ENCODE results near the gene INTS3.

INTS3 gene

DNA sequence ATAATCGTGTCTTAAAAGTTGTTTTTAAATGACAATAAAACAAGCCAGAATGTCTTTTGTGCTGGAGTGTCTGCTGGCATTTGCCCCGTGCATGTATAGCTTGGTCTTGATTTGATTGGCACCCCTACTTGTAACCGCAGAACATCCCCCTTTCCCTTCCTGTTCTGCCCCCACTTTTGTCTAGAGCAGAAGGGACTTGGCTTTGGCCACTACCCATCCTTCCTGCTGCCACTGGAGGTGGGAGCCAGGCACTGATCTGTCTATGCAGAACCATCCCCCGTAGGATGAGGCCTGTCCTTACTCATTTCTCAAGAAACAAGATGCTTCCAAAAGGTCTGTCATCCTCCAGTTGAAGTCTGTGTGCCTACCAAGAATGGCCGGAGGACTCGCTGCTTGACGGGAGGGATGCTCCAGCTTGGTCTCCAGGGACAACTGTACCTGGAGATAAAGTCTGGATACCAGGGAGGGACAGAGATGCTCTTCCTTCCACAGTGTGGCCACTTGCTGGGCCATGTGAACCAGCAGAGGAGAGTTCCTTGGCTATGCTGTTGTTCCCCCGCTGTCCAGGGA is 46.3 kb downstream of the INTS3 start:
- no peak for TF ChIP-seq CTCF (conservative IDR thresholded peaks at IDR 0.05)
- peak overlapping the region; percentile 94 for H3K27ac ChIP-seq

DNA sequence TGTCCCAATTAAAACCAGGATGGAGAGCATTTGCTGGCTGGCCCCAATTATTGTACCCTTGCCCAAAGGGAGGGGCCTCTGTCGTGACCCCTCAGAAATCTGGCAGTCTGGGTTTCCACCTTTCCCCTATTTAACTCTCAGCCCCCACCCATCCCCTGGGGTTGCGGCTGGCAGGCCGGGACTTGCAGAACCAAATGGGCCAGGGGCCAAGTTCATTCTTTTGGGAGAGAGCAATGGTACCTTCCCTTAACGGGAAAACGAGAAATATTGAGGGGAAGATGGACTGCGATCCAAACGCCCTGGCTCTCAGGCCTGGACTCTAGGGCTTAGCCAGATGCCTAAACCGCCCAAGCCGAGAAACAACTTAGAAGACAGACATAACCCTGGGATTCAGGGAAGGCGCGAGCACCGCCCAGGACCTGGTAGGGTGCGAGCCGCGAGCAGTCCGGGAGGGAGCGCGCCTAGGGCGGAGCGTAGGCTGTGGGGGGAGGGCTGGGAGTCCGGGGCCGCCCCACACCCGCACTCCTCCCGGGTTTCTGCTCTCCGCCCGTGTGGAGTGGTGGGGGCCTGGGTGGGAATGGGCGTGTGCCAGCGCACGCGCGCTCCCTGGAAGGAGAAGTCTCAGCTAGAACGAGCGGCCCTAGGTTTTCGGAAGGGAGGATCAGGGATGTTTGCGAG is 47.1 kb downstream of the INTS3 start, which contains the start of gene SLC27A3:
Gene SLC27A3, plus strand, starts transcription at position 628 of the 678 bp plus-strand sequence. CDS start 91 bp downstream, outside the sequence.
- no peak for TF ChIP-seq CTCF (conservative IDR thresholded peaks at IDR 0.05)
- H3K27ac ChIP-seq: peak within 1 kb of the TSS; percentile 94

DNA sequence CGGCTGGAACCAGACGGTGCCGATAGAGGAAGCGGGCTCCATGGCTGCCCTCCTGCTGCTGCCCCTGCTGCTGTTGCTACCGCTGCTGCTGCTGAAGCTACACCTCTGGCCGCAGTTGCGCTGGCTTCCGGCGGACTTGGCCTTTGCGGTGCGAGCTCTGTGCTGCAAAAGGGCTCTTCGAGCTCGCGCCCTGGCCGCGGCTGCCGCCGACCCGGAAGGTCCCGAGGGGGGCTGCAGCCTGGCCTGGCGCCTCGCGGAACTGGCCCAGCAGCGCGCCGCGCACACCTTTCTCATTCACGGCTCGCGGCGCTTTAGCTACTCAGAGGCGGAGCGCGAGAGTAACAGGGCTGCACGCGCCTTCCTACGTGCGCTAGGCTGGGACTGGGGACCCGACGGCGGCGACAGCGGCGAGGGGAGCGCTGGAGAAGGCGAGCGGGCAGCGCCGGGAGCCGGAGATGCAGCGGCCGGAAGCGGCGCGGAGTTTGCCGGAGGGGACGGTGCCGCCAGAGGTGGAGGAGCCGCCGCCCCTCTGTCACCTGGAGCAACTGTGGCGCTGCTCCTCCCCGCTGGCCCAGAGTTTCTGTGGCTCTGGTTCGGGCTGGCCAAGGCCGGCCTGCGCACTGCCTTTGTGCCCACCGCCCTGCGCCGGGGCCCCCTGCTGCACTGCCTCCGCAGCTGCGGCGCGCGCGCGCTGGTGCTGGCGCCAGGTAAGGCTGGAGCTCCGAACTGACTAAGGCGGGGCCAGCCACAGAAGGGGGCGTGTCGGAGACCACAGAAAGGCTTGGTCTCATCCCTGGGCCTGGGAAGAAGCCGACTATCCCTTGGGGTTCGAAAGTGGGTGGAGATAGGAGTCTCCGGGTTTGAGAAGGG is 47.8 kb downstream of the INTS3 start:
- peak overlapping the region; percentile 94 for H3K27ac ChIP-seq
- peak; percentile 28; the same call in 1 of the 2 replicates for TF ChIP-seq CTCF (conservative IDR thresholded peaks at IDR 0.05)

DNA sequence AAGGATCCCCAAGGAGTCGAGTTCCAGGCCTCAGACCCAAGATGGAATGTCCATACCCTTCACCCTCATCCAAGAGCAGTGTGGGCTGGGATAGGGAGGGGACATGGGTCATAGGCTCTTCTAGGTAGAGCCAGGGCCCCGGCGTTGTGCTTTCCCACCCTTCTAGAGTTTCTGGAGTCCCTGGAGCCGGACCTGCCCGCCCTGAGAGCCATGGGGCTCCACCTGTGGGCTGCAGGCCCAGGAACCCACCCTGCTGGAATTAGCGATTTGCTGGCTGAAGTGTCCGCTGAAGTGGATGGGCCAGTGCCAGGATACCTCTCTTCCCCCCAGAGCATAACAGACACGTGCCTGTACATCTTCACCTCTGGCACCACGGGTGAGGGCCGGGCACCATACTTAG is 48.5 kb downstream of the INTS3 start:
- TF ChIP-seq CTCF (conservative IDR thresholded peaks at IDR 0.05): no peak

GRCh38 chr1:153776845-153777370 is 49.1 kb downstream of the INTS3 start:
- H3K27ac ChIP-seq: peak overlapping the region; percentile 94

More for the DNA sequence above, 48.5 kb downstream of the INTS3 start:
- peak overlapping the region; percentile 94 for H3K27ac ChIP-seq

DNA sequence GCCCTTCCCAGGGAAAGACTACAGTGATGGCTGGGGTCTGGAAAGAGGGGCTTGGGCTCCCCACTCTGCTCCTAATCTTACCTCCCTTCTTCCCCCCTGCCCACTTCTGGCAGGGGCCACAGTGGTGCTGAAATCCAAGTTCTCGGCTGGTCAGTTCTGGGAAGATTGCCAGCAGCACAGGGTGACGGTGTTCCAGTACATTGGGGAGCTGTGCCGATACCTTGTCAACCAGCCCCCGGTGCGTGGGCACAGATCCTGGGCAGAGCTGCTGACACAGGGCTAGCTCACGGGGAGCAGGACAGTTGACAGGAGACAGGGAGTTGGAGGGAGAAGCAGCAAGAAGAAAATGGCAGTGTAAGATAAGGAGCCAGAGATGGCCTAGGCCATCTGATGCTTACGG is 49.8 kb downstream of the INTS3 start:
- no peak for TF ChIP-seq CTCF (conservative IDR thresholded peaks at IDR 0.05)
- no peak overlapping the region; the same call in 1 of the 2 replicates for H3K27ac ChIP-seq

More at GRCh38 chr1:153776845-153777370, 49.1 kb downstream of the INTS3 start:
- TF ChIP-seq CTCF (conservative IDR thresholded peaks at IDR 0.05): no peak

All from VCaP (cell line).